GM12874 (cell line): ENCODE measurements around the gene TMEM198.

Source experiments
- CTCF ChIP-seq: IDR thresholded peaks from 2 replicates; pipeline ENCODE4 v1.5.1; 2011; ENCODE audit warnings: low read depth, mild to moderate bottlenecking, control low read depth, low read length, moderate library complexity; ENCODE audit not compliant: insufficient read depth

TMEM198 gene

GRCh38 chr2:219510512-219511135 is 33.2 kb upstream of the TMEM198 start:
- TF ChIP-seq CTCF: no peak

- no peak for TF ChIP-seq CTCF
These were observed 32.1 kb upstream of the TMEM198 start for GRCh38 chr2:219511547-219512325.

- no peak for TF ChIP-seq CTCF
These were observed 31.2 kb upstream of the TMEM198 start for GRCh38 chr2:219512524-219513216.

GRCh38 chr2:219513787-219514186 is 30.0 kb upstream of the TMEM198 start:
- no peak for TF ChIP-seq CTCF

- no peak for TF ChIP-seq CTCF
These were observed 29.5 kb upstream of the TMEM198 start, which contains the start of gene ASIC4 for GRCh38 chr2:219514196-219514761. TSS of gene ASIC4 (plus strand) at chr2:219514482. CDS start at chr2:219514725, 243 bp downstream.

- TF ChIP-seq CTCF: no peak
These were observed 29.0 kb upstream of the TMEM198 start for GRCh38 chr2:219514836-219515235.
